H1 (cell line): ENCODE measurements around the gene CPNE5. TPM values are rescaled to one million over a fixed set of nuclear protein-coding genes. Genes with fewer than 3 reads are reported as not detected.

Experiments
- BACH1 ChIP-seq: IDR thresholded peaks from 2 replicates; pipeline ENCODE4 v1.6.1; 2012; ENCODE audit warnings: low read length, improper control_type of control experiment
- BCL11A ChIP-seq, 2 experiments: IDR thresholded peaks; one replicate each; pipeline ENCODE4 v1.6.1; 2011; ENCODE audit warnings: low read depth in 2 of 2, low read length in 2 of 2, mild to moderate bottlenecking in 2 of 2
- BRCA1 ChIP-seq: IDR thresholded peaks from 2 replicates; pipeline ENCODE4 v1.6.1; 2012; ENCODE audit warnings: low read depth, low read length, improper control_type of control experiment
- CREB1 ChIP-seq: IDR thresholded peaks from 2 replicates; pipeline ENCODE4 v1.6.1; 2012; ENCODE audit warnings: inconsistent platforms
- EP300 ChIP-seq, 2 experiments: IDR thresholded peaks; 1 replicate in 1 of 2; 2 replicates in 1 of 2; pipeline ENCODE4 v1.6.1; 2011 to 2012; ENCODE audit warnings: low read depth in 2 of 2, low read length in 2 of 2, mild to moderate bottlenecking in 2 of 2, borderline replicate concordance in 1 of 2, inconsistent platforms in 1 of 2, moderate library complexity in 1 of 2
- GTF2F1 ChIP-seq: IDR thresholded peaks from 2 replicates; pipeline ENCODE4 v1.6.1; 2012; ENCODE audit warnings: low read depth, low read length, improper control_type of control experiment, borderline replicate concordance
- JUND ChIP-seq: IDR thresholded peaks from 2 replicates; pipeline ENCODE4 v1.6.1; 2011; ENCODE audit warnings: mild to moderate bottlenecking, improper control_type of control experiment, low read length
- KDM1A ChIP-seq: fragments of 200-600, 300-600 bp; sonication (generic); IDR thresholded peaks from 2 replicates; pipeline ENCODE4 v1.7.1; 2016; ENCODE audit warnings: mild to moderate bottlenecking, low read length, borderline replicate concordance
- KDM4A ChIP-seq: IDR thresholded peaks from one replicate; pipeline ENCODE4 v1.7.1; 2012; ENCODE audit warnings: low read depth, mild to moderate bottlenecking, moderate library complexity, low read length, inconsistent platforms; ENCODE audit not compliant: severe bottlenecking
- NRF1 ChIP-seq: IDR thresholded peaks from 2 replicates; pipeline ENCODE4 v1.6.1; 2011; ENCODE audit warnings: mild to moderate bottlenecking, low read depth, low read length, improper control_type of control experiment
- PHF8 ChIP-seq: fragments of 200-600 bp; sonication (generic); conservative IDR thresholded peaks from 2 replicates; pipeline ENCODE4 v1.7.1; 2012; ENCODE audit warnings: low read depth, mild to moderate bottlenecking, inconsistent platforms, low read length, moderate library complexity
- RFX5 ChIP-seq: IDR thresholded peaks from 2 replicates; pipeline ENCODE4 v1.6.1; 2011; ENCODE audit warnings: low read depth, low read length, improper control_type of control experiment, borderline replicate concordance
- SIRT6 ChIP-seq: IDR thresholded peaks from one replicate; pipeline ENCODE4 v1.7.1; 2012; ENCODE audit warnings: low read length, inconsistent platforms
- SIX5 ChIP-seq: IDR thresholded peaks from 2 replicates; pipeline ENCODE4 v1.6.1; 2011; ENCODE audit warnings: mild to moderate bottlenecking, low read depth, low read length
- SP1 ChIP-seq: IDR thresholded peaks from 2 replicates; pipeline ENCODE4 v1.6.1; 2011; ENCODE audit warnings: low read depth, low read length
- SP4 ChIP-seq: IDR thresholded peaks from 2 replicates; pipeline ENCODE4 v1.6.1; 2012; ENCODE audit warnings: low read length, inconsistent platforms
- TAF1 ChIP-seq: IDR thresholded peaks from 2 replicates; pipeline ENCODE4 v1.6.1; 2011; ENCODE audit warnings: mild to moderate bottlenecking, low read depth, low read length
- TCF12 ChIP-seq: IDR thresholded peaks from 2 replicates; pipeline ENCODE4 v1.6.1; 2011; ENCODE audit warnings: low read depth, mild to moderate bottlenecking, low read length
- TEAD4 ChIP-seq: IDR thresholded peaks from 2 replicates; pipeline ENCODE4 v1.6.1; 2012; ENCODE audit warnings: low read depth, low read length, inconsistent platforms, mixed read lengths
- YY1 ChIP-seq: IDR thresholded peaks from 2 replicates; pipeline ENCODE4 v1.6.1; 2011; ENCODE audit warnings: low read depth, mild to moderate bottlenecking, low read length
- polyA plus RNA-seq, 7 experiments: library from polyadenylated mRNA; depleted of rRNA in 3 of 7; stranded (reverse) in 5 of 7; unstranded in 2 of 7; fragments of >200 nt in 5 of 7; fragments of 200-250 nt in 2 of 7; gene quantifications; 1 replicate in 5 of 7; 2 replicates in 1 of 7; 4 replicates in 1 of 7; pipeline versions ENCODE4 v1.2.1 to v1.2.3, GENCODE V29; 2011 to 2013; ENCODE audit warnings: missing spikeins in 2 of 7, mixed read lengths in 2 of 7
- total RNA-seq: library from RNA; stranded (reverse); fragmentation: NEBNext Ultra II Directional; extraction: Animal tissue kit (Norgen Biotek cat#: 25700); gene quantifications from 2 replicates; pipeline ENCODE4 v1.2.1, GENCODE V29; 2021
- TF ChIP-seq, protein P1 (sequence below): IDR thresholded peaks from 2 replicates; pipeline ENCODE4 v1.6.1; 2012; ENCODE audit warnings: low read length, inconsistent platforms
- TF ChIP-seq, protein P2 (sequence below): IDR thresholded peaks from 2 replicates; pipeline ENCODE4 v1.6.1; 2012; ENCODE audit warnings: inconsistent platforms

Gene CPNE5
- total and polyA plus RNA-seq, 2 of the 8 experiments (the other 6 are each of a cell fraction or from before 2014, with no cell fraction given), result 0.88 to 1.8 TPM

DNA sequence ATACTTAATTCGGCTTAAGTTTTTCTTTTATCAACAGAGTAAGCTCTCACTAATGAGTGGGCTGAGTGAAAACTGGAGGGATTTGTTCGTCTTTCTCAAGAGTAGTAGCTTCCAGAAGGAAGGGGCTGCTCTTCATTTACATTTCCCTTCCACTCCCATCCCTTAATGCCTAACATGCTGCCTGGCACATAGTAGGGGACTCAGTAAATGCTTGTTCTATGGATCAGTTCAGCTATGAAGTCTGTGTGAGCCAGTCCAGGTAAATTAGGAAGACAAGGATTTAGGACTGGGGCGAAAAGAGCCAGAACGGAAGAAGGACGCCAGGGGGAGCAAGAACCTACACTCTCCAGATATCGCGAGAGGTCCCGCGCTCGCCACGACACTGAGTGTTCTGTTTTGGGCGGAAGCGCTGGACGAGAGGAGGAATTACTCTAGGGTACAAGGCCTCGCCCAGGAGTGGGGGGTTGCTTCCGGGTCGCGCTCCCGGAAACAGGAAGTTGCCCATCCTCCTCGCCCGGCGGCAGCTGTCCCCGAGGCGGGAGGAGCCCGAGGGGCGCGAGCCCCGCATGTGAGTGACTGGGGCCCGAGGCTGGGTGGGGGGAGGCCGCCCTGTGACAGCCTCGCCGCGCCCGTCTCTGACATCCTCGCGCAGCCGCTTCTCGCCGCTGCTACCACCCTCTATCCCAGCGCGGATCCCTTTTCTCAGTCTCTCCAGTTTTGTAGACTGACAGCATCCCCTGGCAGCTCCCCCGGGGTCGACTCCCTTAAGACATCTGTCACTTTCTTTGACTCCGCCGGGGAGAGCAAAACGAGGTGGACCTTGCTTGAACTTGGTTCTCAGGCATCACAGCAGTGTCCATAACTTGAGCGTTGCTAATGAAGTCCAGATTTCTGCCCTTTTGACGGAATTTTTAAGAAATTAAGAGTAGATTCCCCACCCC is 46.5 kb upstream of the CPNE5 start, which contains the start of gene C6orf89 (continued):
- TF ChIP-seq, protein P1, sequence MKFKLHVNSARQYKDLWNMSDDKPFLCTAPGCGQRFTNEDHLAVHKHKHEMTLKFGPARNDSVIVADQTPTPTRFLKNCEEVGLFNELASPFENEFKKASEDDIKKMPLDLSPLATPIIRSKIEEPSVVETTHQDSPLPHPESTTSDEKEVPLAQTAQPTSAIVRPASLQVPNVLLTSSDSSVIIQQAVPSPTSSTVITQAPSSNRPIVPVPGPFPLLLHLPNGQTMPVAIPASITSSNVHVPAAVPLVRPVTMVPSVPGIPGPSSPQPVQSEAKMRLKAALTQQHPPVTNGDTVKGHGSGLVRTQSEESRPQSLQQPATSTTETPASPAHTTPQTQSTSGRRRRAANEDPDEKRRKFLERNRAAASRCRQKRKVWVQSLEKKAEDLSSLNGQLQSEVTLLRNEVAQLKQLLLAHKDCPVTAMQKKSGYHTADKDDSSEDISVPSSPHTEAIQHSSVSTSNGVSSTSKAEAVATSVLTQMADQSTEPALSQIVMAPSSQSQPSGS, result peak; percentile 89; the same call in 1 of the 2 replicates
- TF ChIP-seq BRCA1 (peak; percentile 95), CREB1 (peak; percentile 51; the same call in 1 of the 2 replicates), TCF12 (no peak), GTF2F1 (peak; percentile 57; the same call in 1 of the 2 replicates), SP4 (peak; percentile 76; the same call in 1 of the 2 replicates), YY1 (no peak), JUND (no peak), KDM1A (no peak), TAF1 (peak; percentile 45), SIRT6 (peak; percentile 72), BACH1 (peak; percentile 28; the same call in 1 of the 2 replicates), SIX5 (no peak), PHF8 (peak; percentile 60; the same call in 1 of the 2 replicates), BCL11A (IDR thresholded peaks at IDR 0.05; ENCODE audit: low read depth in 2 of 2, low read length in 2 of 2) (no peak), RFX5 (no peak), SP1 (no peak), TEAD4 (no peak), KDM4A (peak; percentile 67), NRF1 (no peak), EP300 (IDR thresholded peaks at IDR 0.05; ENCODE audit: borderline replicate concordance in 1 of 2, low read depth in 2 of 2, low read length in 2 of 2) (0 out of 3 replicates have a peak, but pooled peaks of 1 of the 2 experiments have one; percentile 10)
- TF ChIP-seq, protein P2, sequence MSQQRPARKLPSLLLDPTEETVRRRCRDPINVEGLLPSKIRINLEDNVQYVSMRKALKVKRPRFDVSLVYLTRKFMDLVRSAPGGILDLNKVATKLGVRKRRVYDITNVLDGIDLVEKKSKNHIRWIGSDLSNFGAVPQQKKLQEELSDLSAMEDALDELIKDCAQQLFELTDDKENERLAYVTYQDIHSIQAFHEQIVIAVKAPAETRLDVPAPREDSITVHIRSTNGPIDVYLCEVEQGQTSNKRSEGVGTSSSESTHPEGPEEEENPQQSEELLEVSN, result peak; percentile 35; the same call in 1 of the 2 replicates
